NCI-H1417 treated with DMSO at 0.1 percent for 48 hours (cell line): ENCODE data around the gene SEMA3F.

Source experiments
- DNase-seq: peaks from one replicate; lab custom pipeline; 2025; lab: John Stamatoyannopoulos, UW

Gene SEMA3F

DNA sequence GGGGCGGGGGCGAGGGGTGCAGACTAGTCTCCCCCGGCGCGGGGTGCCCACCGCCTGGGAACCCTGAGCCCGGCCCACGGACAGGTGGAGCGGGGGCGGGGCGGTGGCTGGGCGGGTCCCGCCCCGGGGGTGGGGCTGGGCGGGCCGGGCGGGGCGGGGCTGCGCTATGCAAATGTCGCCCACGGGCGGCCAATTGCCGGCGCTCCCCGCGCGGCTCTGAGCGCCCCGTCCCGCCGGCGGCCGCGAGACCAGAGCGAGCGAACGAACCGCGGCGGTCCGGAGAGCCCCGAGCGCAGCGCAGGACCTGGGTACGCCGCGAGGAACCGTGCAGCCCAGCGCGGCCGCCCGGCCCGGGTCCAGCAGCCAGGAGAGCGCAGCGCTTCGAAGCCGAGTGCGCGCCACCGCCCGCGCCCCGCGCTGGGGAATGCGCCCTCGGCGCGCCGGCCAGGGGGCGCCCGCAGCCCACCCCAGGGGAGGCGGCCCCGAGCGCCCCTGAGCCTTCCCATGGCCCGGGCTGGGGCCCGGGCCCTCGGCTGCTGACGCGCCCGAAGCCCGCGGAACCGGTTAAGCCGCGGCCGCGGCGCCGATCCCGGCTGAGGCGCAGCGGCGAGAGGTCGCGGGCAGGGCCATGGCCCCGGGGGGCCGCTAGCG lies at the start of gene SEMA3F:
SEMA3F (plus strand) TSS at position 485 of the 651 bp plus-strand sequence. CDS start 4,299 bp downstream, outside the sequence.
- no peak for DNase-seq

DNA sequence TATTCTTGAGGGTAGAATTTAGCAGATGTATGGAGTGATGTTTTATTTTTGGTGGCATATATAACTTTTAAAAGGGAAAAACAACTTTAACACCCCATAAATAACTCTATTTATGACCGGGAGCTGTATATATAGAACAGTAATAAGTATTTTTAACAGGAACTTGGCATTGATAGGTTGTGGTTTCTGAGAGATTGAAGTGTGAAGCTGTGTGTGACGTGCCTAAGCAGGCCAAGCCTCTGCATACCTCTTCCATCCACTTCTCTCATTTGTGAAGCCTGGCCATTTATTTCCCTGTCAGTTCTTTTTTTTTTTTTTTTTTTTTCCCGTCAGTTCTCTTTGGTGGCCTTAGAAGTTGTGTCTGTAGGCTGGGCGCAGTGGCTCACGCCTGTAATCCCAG lies 43.4 kb upstream of the SEMA3F start:
- DNase-seq = no peak

DNA sequence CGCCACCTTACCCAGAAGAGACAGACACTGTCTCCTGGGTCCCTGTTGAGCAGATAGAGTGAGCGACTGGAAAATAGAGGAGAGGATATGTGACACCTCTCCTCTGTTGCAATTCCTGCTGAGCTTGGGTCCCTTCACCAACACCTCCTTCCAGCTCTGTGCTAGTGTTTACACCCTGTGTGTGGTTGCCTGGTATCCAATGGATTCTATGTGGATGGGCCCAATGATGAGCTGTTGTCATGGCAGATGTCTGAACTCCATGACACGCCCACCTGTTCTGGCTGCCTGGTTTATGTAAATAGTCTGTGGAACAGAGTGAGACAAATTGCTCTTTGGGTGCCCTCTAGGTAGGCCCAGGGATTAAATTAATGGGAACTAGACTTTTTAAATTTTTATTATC lies 42.7 kb upstream of the SEMA3F start:
- DNase-seq = no peak

DNA sequence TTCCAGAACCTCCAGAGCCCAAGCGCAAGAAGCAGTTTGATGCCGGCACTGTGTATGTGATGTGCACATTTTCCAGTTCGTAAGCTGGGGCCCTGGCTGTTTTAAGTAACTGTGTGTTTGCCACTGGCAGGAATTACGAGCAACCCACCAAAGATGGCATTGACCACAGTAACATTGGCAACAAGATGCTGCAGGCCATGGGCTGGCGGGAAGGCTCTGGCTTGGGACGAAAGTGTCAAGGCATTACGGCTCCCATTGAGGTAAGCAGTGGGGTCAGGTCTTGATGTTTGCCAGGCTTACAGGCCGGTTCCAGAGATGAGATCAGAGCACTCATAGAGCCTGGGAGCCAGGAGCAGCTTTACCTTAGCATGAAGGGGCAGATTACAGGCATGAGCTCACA lies 38.0 kb upstream of the SEMA3F start:
- DNase-seq = no peak

DNA sequence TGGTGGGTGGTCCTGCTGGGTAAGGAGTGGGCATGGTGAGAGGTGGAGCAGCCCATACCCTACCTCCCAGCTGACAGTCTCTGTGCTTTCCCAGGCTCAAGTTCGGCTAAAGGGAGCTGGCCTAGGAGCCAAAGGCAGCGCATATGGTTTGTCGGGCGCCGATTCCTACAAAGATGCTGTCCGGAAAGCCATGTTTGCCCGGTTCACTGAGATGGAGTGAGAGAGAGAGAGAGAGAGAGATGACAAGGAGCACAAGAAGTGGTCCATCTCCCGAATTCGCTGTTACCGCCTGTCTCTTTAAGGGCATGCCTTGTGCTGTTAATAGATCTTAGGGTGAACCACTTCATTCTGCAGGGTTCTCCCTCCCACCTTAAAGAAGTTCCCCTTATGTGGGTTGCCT lies 36.9 kb upstream of the SEMA3F start:
- DNase-seq = no peak

DNA sequence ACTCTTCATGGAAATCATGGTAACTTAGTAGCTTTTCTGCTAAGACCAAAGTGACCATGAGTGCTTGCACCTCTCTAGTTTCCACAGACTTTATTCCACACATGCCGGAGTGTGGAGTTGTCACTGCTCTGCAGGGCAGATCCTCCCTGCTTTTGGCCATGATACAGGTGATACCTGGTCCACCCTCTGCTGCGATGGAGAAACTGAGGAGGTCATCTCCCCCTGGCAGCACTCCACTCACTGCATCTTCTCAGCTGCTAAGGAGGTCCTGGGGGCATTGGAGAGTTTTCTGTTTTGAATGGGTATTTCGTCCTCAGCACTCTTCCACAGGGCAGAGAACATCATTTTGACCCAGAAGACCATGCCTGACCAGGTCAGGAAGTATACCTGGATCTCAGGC lies 35.3 kb upstream of the SEMA3F start:
- DNase-seq = no peak

DNA sequence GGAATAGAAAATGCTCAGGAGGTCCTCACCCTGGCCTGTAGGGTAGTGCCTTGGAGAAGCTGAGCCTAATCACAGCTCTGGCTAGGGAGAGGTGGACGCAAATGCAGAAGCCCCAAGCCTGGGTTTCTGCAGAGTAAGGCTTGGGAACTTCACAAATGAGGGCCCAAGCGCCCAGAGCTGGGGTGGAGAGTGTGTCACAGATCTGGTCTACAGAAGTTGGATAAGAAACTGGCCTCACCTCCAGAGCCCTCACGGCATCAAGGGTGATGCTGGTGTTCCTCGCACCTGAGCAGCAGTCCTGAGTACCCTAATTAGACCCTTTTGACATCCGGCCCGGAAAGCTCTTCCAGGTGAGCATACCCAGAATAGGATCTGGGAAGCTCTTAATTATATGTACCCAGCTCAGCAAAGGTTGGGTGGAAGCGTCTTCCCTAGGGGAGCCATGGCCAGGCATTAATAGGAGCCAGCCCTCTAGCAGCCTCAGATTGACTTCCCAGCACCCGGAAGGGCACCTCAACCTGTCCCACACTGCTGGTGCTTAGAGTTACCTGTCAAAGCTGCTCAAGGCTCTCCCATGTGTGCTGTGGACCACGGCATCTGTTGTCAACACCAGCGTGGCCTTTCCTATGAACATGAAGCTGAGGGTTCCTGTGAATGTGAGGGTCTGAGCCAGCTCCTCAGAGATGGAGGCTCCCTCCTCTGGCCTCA lies 34.6 kb upstream of the SEMA3F start:
- DNase-seq = no peak

DNA sequence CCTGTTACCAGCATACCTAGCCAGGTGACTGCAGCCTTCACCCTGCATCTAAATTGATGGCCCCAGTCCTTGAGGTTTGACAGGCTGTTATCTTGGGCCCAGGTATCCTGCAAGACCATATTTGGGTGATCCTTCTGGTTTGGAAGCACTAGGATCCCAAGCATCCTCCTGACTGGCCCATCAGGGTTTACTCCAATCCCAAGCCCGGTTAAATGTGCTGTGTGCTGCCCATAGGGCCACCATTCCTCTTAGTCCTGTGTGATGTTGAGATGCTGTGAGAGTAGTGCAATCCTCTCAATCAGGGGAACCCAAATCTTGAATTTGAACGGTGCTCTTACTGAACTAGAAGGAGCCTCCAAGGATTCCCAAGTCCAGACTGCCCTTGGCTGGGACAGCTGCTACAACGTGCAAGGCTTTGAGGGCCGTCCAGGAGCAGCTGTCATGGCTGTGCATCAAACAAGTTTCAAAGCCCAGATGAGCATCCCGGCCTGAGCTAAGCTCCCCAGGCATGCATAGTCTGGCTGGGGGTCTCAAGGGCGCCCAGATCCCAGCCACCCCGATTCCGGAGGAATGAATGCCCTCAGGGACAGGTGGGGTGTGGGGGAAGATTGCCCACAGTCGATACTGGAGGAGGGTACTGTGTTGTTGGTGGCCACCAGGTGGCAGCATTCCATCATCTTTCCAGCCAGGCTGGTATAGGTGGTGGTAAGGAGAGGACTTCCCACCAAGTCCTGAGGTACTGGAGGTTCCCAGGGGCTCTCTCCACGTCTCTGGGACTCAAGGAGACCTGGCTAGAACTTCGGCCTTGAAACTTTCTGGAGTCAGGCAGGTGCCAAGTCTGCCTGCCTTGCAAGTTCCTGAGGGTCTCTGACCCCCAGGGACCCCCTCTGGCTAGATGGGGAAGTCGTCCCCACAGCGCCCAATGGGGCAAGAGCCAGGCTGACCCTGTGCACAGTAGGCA lies 33.8 kb upstream of the SEMA3F start:
- DNase-seq = no peak

DNA sequence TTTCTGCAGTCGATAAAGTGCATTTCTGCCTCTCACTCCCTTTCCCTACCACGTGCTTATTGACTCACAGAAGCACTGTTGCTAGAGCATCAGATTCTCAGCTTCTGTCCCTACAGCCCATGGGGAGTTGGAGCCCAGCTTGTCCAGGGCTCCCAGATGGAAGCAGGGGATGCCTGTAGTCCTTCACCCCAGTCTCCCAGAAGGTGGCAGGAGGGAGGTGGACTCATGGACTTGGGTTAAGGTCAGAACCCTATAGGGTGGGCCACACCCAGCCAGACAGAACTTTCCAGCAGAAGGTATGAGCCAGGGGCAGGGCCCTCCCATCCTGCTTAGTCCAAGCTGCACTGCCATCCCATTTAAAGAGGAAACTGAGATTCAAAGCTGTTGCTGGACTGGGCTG lies 33.1 kb upstream of the SEMA3F start:
- no peak for DNase-seq

DNA sequence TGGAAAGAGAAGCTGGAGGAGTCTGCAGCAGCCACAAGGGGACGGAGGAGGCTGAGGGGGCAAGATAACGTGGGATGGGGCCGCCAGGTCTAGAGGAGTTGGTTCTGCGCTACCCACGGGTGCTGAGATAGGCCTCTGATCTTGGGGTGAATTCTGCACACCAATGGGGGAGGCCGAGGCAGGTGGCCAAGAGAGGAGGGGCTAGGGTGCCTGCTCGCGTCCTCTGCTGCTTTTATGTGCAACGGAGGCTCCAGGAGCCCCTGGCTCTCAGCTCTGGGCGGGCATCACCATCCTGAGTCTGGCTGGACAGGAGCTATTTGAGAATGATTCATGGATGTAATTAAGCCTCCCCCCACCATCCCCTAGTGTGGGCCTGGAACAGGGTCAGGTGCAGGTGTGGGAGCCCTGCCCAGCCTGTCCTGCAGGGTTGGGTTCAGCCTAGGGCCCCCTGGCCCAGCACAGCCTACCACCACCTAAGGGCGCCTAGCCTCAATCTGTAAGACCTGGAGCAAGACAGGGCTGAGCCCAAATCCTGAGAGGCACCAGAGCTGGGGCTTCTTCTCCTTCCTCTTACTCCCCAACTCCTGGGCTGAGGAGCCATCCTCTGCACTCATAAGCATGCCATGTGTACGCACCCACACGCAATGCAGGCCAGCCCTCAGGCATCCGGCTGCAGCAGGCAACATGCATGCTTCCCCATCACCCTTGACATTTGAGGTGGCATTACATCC lies 32.3 kb upstream of the SEMA3F start:
- no peak for DNase-seq

DNA sequence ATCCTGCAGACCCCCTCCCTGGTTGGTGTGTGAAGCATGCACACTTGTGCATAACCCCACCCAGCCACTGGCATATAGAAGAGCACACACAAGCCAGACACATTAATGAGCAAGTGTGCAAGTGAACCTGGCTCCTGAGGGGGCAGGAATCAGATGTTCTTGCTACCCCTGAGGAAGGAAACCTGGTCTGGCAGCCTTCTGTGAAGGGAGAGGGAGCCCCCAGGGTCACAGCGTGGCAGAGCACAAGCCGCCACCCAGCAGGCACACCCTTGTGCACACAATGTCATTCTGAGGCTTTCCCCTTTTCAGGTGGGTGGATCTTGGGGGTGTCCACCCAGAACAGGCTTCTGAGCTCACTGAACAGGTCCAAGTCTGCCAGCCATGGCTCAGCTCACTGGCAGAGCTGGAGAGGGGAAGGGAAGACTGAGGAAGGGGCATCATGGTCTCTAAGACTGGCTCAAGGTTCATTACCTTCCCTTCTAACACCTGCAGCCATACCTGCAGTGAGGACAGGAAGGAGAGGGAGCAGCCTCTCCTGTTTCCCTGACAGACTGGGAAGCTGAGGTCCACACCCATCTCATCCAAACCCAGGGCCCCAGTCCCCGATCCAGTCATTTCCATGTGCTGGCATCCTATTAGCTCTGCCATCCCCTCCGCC lies 31.6 kb upstream of the SEMA3F start:
- DNase-seq = no peak

DNA sequence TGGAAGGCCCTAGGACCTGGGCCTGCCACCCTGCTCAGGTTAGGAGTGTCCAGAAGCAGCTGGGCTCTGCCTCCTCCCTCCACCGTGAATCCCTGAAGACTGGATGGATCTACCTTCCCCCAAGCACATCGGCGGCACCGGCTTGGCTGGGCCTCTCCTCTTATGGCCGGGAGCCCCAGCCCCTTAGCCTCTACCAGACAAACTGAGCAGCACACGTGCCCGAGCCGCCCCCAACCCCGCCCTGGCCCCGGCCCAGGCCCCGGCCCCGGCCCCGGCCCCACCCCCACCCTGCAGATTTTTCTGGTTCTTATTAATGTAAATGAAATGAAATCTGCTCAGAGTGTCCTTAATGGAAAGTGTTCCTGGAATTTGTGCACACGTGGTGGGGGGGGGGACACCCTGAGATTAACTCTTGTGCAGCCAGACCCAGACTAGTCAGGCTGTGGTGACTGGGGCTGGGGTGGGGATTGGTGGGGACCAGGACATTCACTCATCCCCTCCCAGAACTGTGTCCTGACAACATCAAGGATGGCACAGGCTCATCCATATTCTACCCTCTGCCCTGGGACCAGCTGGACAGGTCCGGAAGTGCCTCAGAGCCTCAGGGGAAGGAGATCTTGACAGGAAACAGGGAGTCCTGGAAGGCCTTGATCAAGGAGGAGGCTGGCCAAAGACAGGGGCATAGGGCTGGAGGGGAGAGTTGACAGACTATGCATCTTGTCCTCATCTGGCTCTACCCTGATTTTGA lies 30.9 kb upstream of the SEMA3F start:
- DNase-seq = no peak

DNA sequence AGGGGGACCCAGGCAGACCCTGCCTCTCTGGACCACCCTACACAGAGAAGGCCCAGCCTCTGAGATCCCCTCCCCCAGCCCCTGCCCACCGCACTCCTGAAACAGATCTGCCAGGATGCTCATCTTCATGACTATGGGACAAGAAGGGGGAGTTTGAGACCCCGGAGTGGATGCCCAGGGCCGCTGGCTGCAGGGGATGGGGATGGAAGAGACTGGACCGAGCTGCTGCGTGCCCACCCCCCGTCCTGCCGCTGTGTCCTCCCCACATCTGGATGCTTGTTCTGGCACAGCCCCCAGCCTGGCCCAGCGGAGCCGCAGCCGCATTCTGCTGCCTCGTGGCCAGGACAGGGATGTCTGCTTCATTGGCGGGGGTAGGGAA lies 30.3 kb upstream of the SEMA3F start:
- no peak for DNase-seq

DNA sequence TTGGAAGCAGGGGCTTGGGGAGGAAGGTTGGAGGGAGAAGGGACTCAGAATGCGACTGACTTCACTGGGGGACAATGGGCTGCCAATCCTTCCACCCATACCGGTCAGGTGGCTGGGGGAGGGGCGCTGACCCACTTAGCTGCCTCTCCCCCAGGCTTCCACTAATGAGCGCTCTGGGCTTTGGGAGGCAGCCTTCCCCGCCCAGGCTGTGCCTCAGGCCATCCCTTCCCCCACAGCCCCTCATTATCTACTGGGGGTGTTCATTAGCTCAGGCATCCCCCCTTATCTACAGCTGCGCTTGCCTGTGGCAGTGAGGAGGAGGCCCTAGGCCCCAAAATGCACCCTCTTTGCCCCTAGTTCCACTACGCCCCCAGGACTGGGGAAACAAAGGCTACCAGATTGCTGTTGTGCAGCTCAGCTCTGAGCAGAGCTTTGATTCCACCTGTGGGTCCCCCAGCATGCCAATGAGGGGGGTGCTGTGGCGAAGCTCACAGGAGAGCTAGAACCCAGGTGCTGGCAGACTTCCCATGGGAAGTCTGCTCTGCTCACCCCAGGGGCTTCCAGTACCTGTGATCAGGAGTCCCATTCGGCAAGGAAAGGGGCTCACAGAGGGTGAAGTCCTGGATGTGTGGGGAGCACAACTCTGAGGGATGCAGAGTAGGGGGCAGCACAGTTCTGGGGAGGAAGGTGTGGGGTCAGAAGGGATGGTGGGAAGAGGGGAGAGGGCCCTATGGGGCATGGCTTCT lies 29.4 kb upstream of the SEMA3F start:
- no peak for DNase-seq

DNA sequence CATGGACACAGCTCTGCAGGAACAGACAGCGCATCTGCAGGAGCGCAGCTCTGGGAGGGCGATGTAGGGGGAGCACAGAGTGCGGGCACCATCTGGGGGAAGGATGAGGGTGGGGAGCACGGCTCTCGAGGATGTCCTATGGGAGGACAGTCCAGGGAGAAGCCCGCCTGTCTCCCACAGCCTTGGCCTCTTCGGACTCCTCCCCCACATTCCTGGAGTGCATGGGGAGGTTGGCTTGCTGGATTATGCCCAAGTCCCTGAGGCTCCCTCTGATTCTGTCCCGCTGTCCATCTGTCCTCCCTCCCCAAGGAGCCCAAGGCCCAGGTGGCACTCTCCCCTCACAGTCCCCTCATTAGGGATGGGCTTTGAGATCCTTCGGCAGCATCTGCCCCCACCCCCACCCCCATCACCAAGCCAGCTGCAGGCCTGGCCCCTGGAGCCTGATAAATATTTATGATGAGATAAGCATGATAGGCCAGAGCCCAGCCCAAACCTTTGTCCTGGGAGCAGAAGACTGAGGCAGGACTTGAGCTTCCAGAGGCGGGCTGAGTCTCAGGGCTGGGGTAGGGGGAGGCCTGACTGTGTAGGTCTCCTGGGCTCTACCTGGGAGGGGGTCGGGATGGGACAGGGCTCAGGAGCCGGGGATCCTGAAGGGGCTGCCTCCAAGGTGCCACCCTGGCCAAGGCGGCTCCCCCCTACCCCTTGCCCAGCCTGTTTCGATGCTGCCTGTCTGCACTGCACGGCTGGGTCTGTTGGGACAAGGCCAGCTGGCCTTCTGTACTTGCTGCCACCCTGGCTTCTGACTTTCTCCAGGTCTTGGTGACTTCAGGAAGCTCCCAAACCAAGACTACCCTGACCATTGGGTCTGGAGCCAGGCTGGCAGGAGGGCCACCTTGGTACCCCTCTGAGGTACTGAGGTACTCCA lies 28.6 kb upstream of the SEMA3F start:
- DNase-seq = no peak

DNA sequence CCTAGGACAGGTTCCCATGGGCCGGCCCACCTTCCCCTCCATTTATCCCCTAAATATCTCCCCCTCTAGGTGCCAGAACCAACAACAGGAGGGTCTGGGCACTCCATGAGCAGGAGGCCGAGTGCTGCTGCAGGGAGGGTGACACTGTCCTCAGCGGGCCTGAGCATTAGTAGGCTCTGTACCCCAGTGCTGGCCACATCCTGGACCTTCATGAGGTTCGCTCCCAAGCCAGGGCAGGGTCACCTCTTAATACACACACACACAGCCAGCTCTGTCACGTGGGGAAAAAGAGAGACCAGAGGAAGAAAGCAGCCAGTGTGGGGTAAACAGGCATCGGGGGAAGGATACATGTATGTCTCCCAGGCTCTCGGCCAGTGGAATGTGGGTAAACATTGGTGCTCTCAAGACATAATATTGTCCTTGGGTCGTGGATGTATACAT lies 27.9 kb upstream of the SEMA3F start:
- DNase-seq = no peak

DNA sequence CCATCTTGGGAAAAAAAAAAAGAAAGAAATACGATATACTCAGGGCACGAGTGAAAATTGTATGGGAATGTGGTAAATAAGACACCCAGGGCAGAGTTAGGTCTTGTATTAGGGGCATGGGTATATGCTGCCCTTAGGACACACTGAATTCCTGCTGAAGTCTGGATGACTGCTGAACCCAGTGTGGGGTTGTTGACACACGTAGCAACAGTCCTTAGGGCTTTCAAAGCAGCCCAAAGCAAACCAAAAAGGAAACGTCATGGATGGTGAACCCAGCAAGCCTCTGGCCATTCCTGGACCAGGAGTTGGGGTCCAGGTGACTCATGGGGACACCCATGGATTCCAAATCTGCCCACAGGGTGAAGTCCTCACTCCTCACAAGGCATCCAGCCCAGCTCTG lies 27.1 kb upstream of the SEMA3F start:
- DNase-seq = no peak

DNA sequence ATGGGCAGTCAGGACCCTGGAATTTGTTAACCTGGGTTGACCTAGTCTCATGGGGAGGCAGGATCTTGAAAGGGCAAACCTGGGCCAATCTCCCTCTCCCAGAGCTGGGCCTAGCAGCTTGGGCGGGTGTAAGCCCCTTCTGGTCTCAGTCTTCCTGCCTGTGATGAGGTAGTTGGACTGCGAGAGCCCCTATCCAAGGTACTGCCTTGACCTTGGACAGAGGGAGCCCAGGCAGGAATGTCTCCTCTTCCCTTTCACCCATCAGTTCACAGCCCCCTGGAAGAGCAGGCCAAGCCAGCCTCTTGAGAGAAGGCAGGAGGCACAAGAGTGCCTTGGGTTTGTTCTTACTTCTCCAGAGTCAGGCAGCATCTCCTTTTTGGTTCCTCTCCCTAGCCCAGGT lies 24.7 kb upstream of the SEMA3F start:
- DNase-seq = no peak
